GM23338 (cell line): Measurements from ENCODE around the gene CABCOCO1. TPM values are rescaled to one million over a fixed set of nuclear protein-coding genes. Genes with fewer than 3 reads are reported as not detected.

Experiments
- ATAC-seq: fragments of 200-7000 bp; cut with Tn5 transposase; 3 replicates; pipeline ENCODE4 v1.9.1; 2020
- DNase-seq: peaks from one replicate; pipeline ENCODE4 v3.0.0-alpha.2; 2015; ENCODE audit warnings: low spot score
- H2AFZ ChIP-seq: fragments of 200-600 bp; sonication (generic); 2 replicates; pipeline ENCODE4 v1.8.0; 2016; ENCODE audit warnings: antibody characterized with exemption, mild to moderate bottlenecking, moderate library complexity
- H3F3A ChIP-seq: fragments of 200-600 bp; sonication (generic); replicated peaks from 2 replicates; pipeline ENCODE4 v1.8.0; 2017; ENCODE audit warnings: antibody characterized with exemption, mixed run types, low read depth
- H3K27ac ChIP-seq: fragments of 200-600 bp; sonication (generic); 2 replicates; pipeline ENCODE4 v1.6.1; 2016; ENCODE audit warnings: low read depth
- H3K27me3 ChIP-seq: fragments of 200-600 bp; sonication (generic); 2 replicates; pipeline ENCODE4 v1.8.0; 2016; ENCODE audit warnings: mild to moderate bottlenecking, mixed run types, moderate library complexity; ENCODE audit not compliant: insufficient read depth
- H3K36me3 ChIP-seq: fragments of 200-600 bp; sonication (generic); 2 replicates; pipeline ENCODE4 v1.8.0; 2016; ENCODE audit warnings: mild to moderate bottlenecking; ENCODE audit not compliant: insufficient read depth
- H3K4me1 ChIP-seq: fragments of 200-600 bp; sonication (generic); 2 replicates; pipeline ENCODE4 v1.8.0; 2016; ENCODE audit warnings: mild to moderate bottlenecking, moderate library complexity; ENCODE audit not compliant: insufficient read depth
- H3K4me2 ChIP-seq: fragments of 200-600 bp; sonication (generic); 2 replicates; pipeline ENCODE4 v1.7.1; 2017; ENCODE audit warnings: mixed run types
- H3K4me3 ChIP-seq: fragments of 200-600 bp; sonication (generic); 2 replicates; pipeline ENCODE4 v1.6.1; 2016; ENCODE audit warnings: mixed run types
- H3K79me2 ChIP-seq: fragments of 200-600 bp; sonication (generic); replicated peaks from 2 replicates; pipeline ENCODE4 v1.8.0; 2017; ENCODE audit warnings: mild to moderate bottlenecking; ENCODE audit not compliant: insufficient read depth
- H3K9me2 ChIP-seq: fragments of 200-600 bp; sonication (generic); 2 replicates; pipeline ENCODE4 v1.8.0; 2017; ENCODE audit not compliant: insufficient read depth
- H4K20me1 ChIP-seq: fragments of 200-600 bp; sonication (generic); replicated peaks from 2 replicates; pipeline ENCODE4 v1.8.0; 2017; ENCODE audit warnings: mild to moderate bottlenecking; ENCODE audit not compliant: insufficient read depth
- H3K27ac Mint-ChIP-seq: 2 replicates; pipeline ENCODE4 v1.8.0; 2020; ENCODE audit warnings: inconsistent platforms, mild to moderate bottlenecking, moderate library complexity, mixed read lengths
- H3K27me3 Mint-ChIP-seq: 3 replicates; pipeline ENCODE4 v1.8.0; 2022; ENCODE audit warnings: low read depth, mild to moderate bottlenecking, moderate library complexity, mixed read lengths, inconsistent platforms; ENCODE audit not compliant: insufficient read depth, poor library complexity
- H3K36me3 Mint-ChIP-seq: 3 replicates; pipeline ENCODE4 v1.8.0; 2021; ENCODE audit warnings: low read depth, mild to moderate bottlenecking, inconsistent platforms, moderate library complexity, mixed read lengths
- H3K4me1 Mint-ChIP-seq: 3 replicates; pipeline ENCODE4 v1.8.0; 2020; ENCODE audit warnings: mild to moderate bottlenecking, inconsistent platforms, mixed read lengths
- H3K4me3 Mint-ChIP-seq: 3 replicates; pipeline ENCODE4 v1.8.0; 2021; ENCODE audit warnings: moderate library complexity, mild to moderate bottlenecking, inconsistent platforms, mixed read lengths
- H3K9me3 Mint-ChIP-seq: 3 replicates; pipeline ENCODE4 v1.8.0; 2020; ENCODE audit warnings: moderate library complexity, mild to moderate bottlenecking, inconsistent platforms, mixed read lengths
- ETS1 ChIP-seq: IDR thresholded peaks from 2 replicates; pipeline ENCODE4 v1.6.1; 2016; ENCODE audit warnings: antibody characterized with exemption
- EZH2phosphoT487 ChIP-seq: fragments of 200-600 bp; sonication (generic); IDR thresholded peaks from one replicate; pipeline ENCODE4 v1.8.1; 2018; ENCODE audit warnings: antibody characterized with exemption; ENCODE audit not compliant: unreplicated experiment
- NANOG ChIP-seq: IDR thresholded peaks from 2 replicates; pipeline ENCODE4 v1.6.1; 2016; ENCODE audit warnings: antibody characterized with exemption, borderline replicate concordance
- STAT1 ChIP-seq: IDR thresholded peaks from one replicate; pipeline ENCODE4 v1.6.1; 2016; ENCODE audit warnings: antibody characterized with exemption; ENCODE audit not compliant: unreplicated experiment
- ZNF331 ChIP-seq: fragments of 250-450 bp; sonication (Bioruptor Pico); IDR thresholded peaks from 2 replicates; pipeline ENCODE4 v1.5.0; 2020; ENCODE audit warnings: low read depth, mild to moderate bottlenecking, moderate library complexity
- polyA plus RNA-seq: library from polyadenylated mRNA; unstranded; fragments of >200 nt; fragmentation: Nextera tagmentation; extraction: Ambion mirVana; gene quantifications from 2 replicates; pipeline ENCODE4 v1.2.1, GENCODE V29; 2016
- total RNA-seq: library from RNA; depleted of rRNA; stranded (reverse); fragments of >200 nt; shearing (Covaris generic); gene quantifications from 2 replicates; pipeline ENCODE4 v1.2.3, GENCODE V29; 2014
- TF ChIP-seq, protein P1 (sequence below), 2 experiments: fragments of 200-600 bp in 1 of 2; sonication (generic) in 1 of 2; conservative IDR thresholded peaks; 2 replicates each; pipeline versions ENCODE4 v1.5.1 to v1.6.1; 2016 to 2017; ENCODE audit warnings: antibody characterized with exemption in 2 of 2, low read depth in 2 of 2, mild to moderate bottlenecking in 2 of 2, moderate library complexity in 1 of 2
- TF ChIP-seq, protein P2 (sequence below): IDR thresholded peaks from one replicate; pipeline ENCODE4 v1.6.1; 2018; ENCODE audit warnings: antibody characterized with exemption; ENCODE audit not compliant: unreplicated experiment

The CABCOCO1 gene
- total and polyA plus RNA-seq, 2 experiments from 2014 or later: not detected

DNA sequence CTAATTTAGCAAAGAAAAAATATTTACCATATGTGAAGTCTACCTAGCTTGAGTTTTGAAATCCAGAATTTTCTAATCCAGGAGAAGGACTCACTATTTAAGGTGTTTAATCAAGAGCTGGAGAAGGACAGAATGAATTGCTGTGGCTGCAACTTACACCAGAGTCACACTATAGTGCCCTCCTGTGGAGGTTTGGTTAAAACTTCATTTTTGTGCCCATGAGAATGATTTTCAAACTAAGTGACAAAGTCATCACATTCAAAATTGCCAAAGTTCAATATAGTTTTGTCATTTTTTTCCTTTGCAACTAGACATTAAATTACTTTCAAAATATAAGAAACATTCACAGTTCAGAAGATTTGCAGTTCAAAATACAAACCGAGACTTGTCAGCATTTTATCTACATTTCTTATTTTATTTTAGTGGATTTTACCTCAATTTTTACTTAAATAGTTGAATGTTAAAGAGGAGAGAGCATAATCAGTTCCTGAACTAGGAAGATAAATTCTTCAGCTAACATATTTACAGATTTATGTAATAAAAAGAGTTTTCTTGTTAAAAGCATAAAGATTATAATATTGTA lies 70.7 kb downstream of the CABCOCO1 start:
- Histone ChIP-seq H3F3A (no peaks in the 10 kb centered on the region), H3K27me3 (no peaks in the 10 kb centered on the region), H3K4me2 (no peak overlapping the region), H4K20me1 (no peaks in the 10 kb centered on the region), H3K9me2 (no peaks in the 10 kb centered on the region), H3K36me3 (no peaks in the 10 kb centered on the region), H3K79me2 (no peaks in the 10 kb centered on the region), H2AFZ (no peak overlapping the region), H3K4me3 (no peak overlapping the region), H3K27ac (no peak overlapping the region), H3K4me1 (peaks cover 8% of the 10 kb centered on the region; the same call in 1 of the 2 replicates)
- Mint-ChIP-seq H3K27me3 (no peaks in the 10 kb centered on the region), H3K4me3 (no peak overlapping the region), H3K4me1 (peaks cover 16% of the 10 kb centered on the region), H3K9me3 (peaks cover 3% of the 10 kb centered on the region; the same call in 1 of the 3 replicates), H3K36me3 (no peaks in the 10 kb centered on the region), H3K27ac (no peak overlapping the region)
- peak; percentile 32; the same call in 1 of the 3 replicates for ATAC-seq
- DNase-seq: peak; percentile 75
- no peak for TF ChIP-seq ETS1
- TF ChIP-seq, protein P1, sequence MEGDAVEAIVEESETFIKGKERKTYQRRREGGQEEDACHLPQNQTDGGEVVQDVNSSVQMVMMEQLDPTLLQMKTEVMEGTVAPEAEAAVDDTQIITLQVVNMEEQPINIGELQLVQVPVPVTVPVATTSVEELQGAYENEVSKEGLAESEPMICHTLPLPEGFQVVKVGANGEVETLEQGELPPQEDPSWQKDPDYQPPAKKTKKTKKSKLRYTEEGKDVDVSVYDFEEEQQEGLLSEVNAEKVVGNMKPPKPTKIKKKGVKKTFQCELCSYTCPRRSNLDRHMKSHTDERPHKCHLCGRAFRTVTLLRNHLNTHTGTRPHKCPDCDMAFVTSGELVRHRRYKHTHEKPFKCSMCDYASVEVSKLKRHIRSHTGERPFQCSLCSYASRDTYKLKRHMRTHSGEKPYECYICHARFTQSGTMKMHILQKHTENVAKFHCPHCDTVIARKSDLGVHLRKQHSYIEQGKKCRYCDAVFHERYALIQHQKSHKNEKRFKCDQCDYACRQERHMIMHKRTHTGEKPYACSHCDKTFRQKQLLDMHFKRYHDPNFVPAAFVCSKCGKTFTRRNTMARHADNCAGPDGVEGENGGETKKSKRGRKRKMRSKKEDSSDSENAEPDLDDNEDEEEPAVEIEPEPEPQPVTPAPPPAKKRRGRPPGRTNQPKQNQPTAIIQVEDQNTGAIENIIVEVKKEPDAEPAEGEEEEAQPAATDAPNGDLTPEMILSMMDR (conservative IDR thresholded peaks at IDR 0.05; ENCODE audit: low read depth in 2 of 2): peak; percentile 78 to 83
- TF ChIP-seq NANOG: no peak
- no peak for TF ChIP-seq ZNF331 (CRISPR knock-in tag)

DNA sequence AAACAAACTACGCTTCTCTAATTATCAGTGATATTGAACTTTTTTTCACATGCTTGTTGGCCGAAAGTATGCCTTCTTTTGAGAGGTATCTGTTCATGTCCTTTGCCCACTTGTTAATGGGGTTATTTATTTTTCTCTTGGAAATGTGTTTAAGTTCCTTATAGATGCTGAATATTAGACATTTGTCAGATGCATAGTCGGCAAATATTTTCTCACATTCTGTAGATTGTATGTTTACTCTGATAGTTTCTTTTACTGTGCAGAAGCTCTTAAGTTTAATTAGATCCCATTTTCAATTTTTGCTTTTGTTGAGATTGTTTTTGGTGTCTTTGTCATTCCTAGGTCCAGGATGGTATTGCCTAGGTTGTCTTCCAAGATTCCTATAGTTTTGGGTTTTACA lies 73.2 kb downstream of the CABCOCO1 start:
- Histone ChIP-seq H2AFZ (no peak overlapping the region), H3K36me3 (no peaks in the 10 kb centered on the region), H3K27me3 (no peaks in the 10 kb centered on the region), H3K27ac (no peak overlapping the region), H3F3A (no peaks in the 10 kb centered on the region), H3K4me2 (no peak overlapping the region), H3K4me1 (peaks cover 8% of the 10 kb centered on the region; the same call in 1 of the 2 replicates), H3K9me2 (no peaks in the 10 kb centered on the region), H4K20me1 (no peaks in the 10 kb centered on the region), H3K79me2 (no peaks in the 10 kb centered on the region), H3K4me3 (no peak overlapping the region)
- Mint-ChIP-seq H3K4me1 (peaks cover 16% of the 10 kb centered on the region), H3K4me3 (no peak overlapping the region), H3K9me3 (peaks cover 3% of the 10 kb centered on the region; the same call in 1 of the 3 replicates), H3K27ac (no peak overlapping the region), H3K36me3 (no peaks in the 10 kb centered on the region), H3K27me3 (peaks cover 4% of the 10 kb centered on the region)
- no peak for ATAC-seq
- no peak for DNase-seq
- TF ChIP-seq, protein P2, sequence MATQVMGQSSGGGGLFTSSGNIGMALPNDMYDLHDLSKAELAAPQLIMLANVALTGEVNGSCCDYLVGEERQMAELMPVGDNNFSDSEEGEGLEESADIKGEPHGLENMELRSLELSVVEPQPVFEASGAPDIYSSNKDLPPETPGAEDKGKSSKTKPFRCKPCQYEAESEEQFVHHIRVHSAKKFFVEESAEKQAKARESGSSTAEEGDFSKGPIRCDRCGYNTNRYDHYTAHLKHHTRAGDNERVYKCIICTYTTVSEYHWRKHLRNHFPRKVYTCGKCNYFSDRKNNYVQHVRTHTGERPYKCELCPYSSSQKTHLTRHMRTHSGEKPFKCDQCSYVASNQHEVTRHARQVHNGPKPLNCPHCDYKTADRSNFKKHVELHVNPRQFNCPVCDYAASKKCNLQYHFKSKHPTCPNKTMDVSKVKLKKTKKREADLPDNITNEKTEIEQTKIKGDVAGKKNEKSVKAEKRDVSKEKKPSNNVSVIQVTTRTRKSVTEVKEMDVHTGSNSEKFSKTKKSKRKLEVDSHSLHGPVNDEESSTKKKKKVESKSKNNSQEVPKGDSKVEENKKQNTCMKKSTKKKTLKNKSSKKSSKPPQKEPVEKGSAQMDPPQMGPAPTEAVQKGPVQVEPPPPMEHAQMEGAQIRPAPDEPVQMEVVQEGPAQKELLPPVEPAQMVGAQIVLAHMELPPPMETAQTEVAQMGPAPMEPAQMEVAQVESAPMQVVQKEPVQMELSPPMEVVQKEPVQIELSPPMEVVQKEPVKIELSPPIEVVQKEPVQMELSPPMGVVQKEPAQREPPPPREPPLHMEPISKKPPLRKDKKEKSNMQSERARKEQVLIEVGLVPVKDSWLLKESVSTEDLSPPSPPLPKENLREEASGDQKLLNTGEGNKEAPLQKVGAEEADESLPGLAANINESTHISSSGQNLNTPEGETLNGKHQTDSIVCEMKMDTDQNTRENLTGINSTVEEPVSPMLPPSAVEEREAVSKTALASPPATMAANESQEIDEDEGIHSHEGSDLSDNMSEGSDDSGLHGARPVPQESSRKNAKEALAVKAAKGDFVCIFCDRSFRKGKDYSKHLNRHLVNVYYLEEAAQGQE: no peak
- TF ChIP-seq ZNF331 (CRISPR knock-in tag) (no peak), STAT1 (no peak), NANOG (no peak), EZH2phosphoT487 (no peak)
- TF ChIP-seq, protein P1 (conservative IDR thresholded peaks at IDR 0.05; ENCODE audit: low read depth in 2 of 2): no peak
